Panc1 (cell line): Measurements from ENCODE around the gene ARL5C. TPM values are rescaled to one million over a fixed set of nuclear protein-coding genes. Genes with fewer than 3 reads are reported as not detected.

Experiments used
- ATAC-seq: fragments of 200-7000 bp; cut with Tn5 transposase; 2 replicates; pipeline ENCODE4 v1.9.1; 2020; ENCODE audit warnings: mild to moderate bottlenecking, moderate library complexity
- BruUV-seq: library from RNA; stranded (reverse); fragments of 400-500 nt; replicated peaks from 2 replicates; lab custom pipeline; 2021; lab: Mats Ljungman, UMichigan
- CTCF ChIA-PET: fragments of 300-600 bp; sonication (Branson Sonifier 250); formaldehyde crosslinking; loops from one replicate; lab custom pipeline; 2022; ENCODE audit warnings: antibody characterized with exemption; lab: Charles Lee
- POLR2A ChIA-PET: fragments of 300-600 bp; sonication (Branson Sonifier 250); formaldehyde crosslinking; loops from one replicate; lab custom pipeline; 2022; ENCODE audit warnings: antibody characterized with exemption; lab: Charles Lee
- DNase-seq: peaks from one replicate; pipeline ENCODE4 v3.0.0-alpha.2; 2010; ENCODE audit warnings: low read depth, low spot score
- H3K27ac ChIP-seq: 2 replicates; pipeline ENCODE4 v1.5.1; 2011; ENCODE audit warnings: mild to moderate bottlenecking, low read length, inconsistent platforms
- H3K27me3 ChIP-seq: fragments of 200-500 bp; sonication (Bioruptor generic); 2 replicates; pipeline ENCODE4 v1.6.0; 2014; ENCODE audit warnings: low read length, inconsistent platforms; ENCODE audit not compliant: control insufficient read depth, insufficient read depth
- H3K36me3 ChIP-seq: fragments of 200-500 bp; sonication (Bioruptor generic); 2 replicates; pipeline ENCODE4 v1.5.1; 2014; ENCODE audit warnings: inconsistent platforms, mild to moderate bottlenecking, low read length, moderate library complexity; ENCODE audit not compliant: control insufficient read depth, insufficient read depth
- H3K4me1 ChIP-seq: 2 replicates; pipeline ENCODE4 v1.5.1; 2011; ENCODE audit warnings: inconsistent platforms, mild to moderate bottlenecking, low read length, moderate library complexity; ENCODE audit not compliant: control insufficient read depth, insufficient read depth
- H3K4me3 ChIP-seq, 2 experiments: 2 replicates each; pipeline ENCODE4 v1.5.1; 2011 to 2012; ENCODE audit warnings: low read depth in 2 of 2, low read length in 2 of 2, mild to moderate bottlenecking in 2 of 2, inconsistent platforms in 1 of 2, moderate library complexity in 1 of 2
- H3K9me3 ChIP-seq: fragments of 200-500 bp; sonication (Bioruptor generic); 2 replicates; pipeline ENCODE4 v1.5.1; 2014; ENCODE audit warnings: low read depth, mild to moderate bottlenecking, inconsistent platforms, low read length, moderate library complexity; ENCODE audit not compliant: control insufficient read depth, insufficient read depth
- CTCF ChIP-seq: fragments of 450-650 bp; IDR thresholded peaks from 2 replicates; pipeline ENCODE4 v1.5.1; 2017; ENCODE audit warnings: mild to moderate bottlenecking
- POLR2AphosphoS5 ChIP-seq: IDR thresholded peaks from 2 replicates; pipeline ENCODE4 v1.6.1; 2012; ENCODE audit warnings: mild to moderate bottlenecking, low read depth, low read length, moderate library complexity
- REST ChIP-seq, 2 experiments: IDR thresholded peaks; 2 replicates each; pipeline ENCODE4 v1.6.1; 2011 to 2012; ENCODE audit warnings: low read depth in 2 of 2, control low read depth in 1 of 2, low read length in 1 of 2, mild to moderate bottlenecking in 1 of 2, moderate library complexity in 1 of 2; ENCODE audit not compliant: insufficient read depth in 1 of 2
- SIN3A ChIP-seq: IDR thresholded peaks from 2 replicates; pipeline ENCODE4 v1.6.1; 2012; ENCODE audit warnings: low read depth, mild to moderate bottlenecking, low read length, moderate library complexity, borderline replicate concordance; ENCODE audit not compliant: insufficient read depth
- TCF7L2 ChIP-seq: IDR thresholded peaks from 2 replicates; pipeline ENCODE4 v1.6.1; 2011; ENCODE audit warnings: mild to moderate bottlenecking, low read depth, low read length, inconsistent platforms
- in situ Hi-C: cut with HindIII; loops from 2 replicates; pipeline ENCODE4 v1.10.0; 2016; ENCODE audit warnings: low sequenced_read_pairs, low pct_unique_long_range_greater_than_20kb
- intact Hi-C: fragments of 100-400 bp; cut with micrococcal nuclease; formaldehyde crosslinking; loops from one replicate; pipeline ENCODE4 v1.10.0; 2022; ENCODE audit not compliant: unreplicated experiment
- total RNA-seq: library from RNA; stranded (reverse); gene quantifications from one replicate; pipeline ENCODE4 v1.2.1, GENCODE V29; 2021; ENCODE audit not compliant: unreplicated experiment

Gene ARL5C
- total RNA-seq, 1 experiment from 2014 or later = not detected

GRCh38 chr17:39145143-39145542 lies 20.8 kb downstream of the ARL5C start:
- H3K4me1 ChIP-seq = no peaks in the 10 kb centered on the region
- no peaks in the 10 kb centered on the region for H3K36me3 ChIP-seq
- H3K4me3 ChIP-seq = no peak overlapping the region
- no TSS peak for BruUV-seq
- CTCF ChIA-PET = interaction anchor here (0.7 kb wide), 1 partner anchor 72 kb away, joined by 3 read pairs; no protein-coding TSS in a partner anchor
- in situ Hi-C loops = no loop called here
- H3K9me3 ChIP-seq = no peaks in the 10 kb centered on the region
- no peak for ATAC-seq
- TF ChIP-seq REST (IDR thresholded peaks at IDR 0.05; ENCODE audit: insufficient read depth in 1 of 2, low read depth in 2 of 2, low read length in 1 of 2) = no peak
- no peak for TF ChIP-seq SIN3A
- TF ChIP-seq CTCF = no peak
- TF ChIP-seq TCF7L2 = no peak
- no peak for TF ChIP-seq POLR2AphosphoS5
- POLR2A ChIA-PET = no interaction called here
- no peak overlapping the region for H3K27ac ChIP-seq
- no peak for DNase-seq
- H3K27me3 ChIP-seq = no peaks in the 10 kb centered on the region
- intact Hi-C loops = no loop called here

- H3K4me3 ChIP-seq = no peak overlapping the region
- in situ Hi-C loops = no loop called here
- no peaks in the 10 kb centered on the region for H3K27me3 ChIP-seq
- DNase-seq (no peak), ATAC-seq (no peak)
- CTCF ChIA-PET = no interaction called here
- H3K4me1 ChIP-seq = no peaks in the 10 kb centered on the region
- TF ChIP-seq POLR2AphosphoS5 (no peak), SIN3A (no peak), TCF7L2 (no peak), CTCF (no peak), REST (IDR thresholded peaks at IDR 0.05; ENCODE audit: insufficient read depth in 1 of 2, low read depth in 2 of 2, low read length in 1 of 2) (no peak)
- POLR2A ChIA-PET = no interaction called here
- no TSS peak for BruUV-seq
- no peak overlapping the region for H3K27ac ChIP-seq
- intact Hi-C loops = no loop called here
- H3K36me3 ChIP-seq = no peaks in the 10 kb centered on the region
- H3K9me3 ChIP-seq = no peaks in the 10 kb centered on the region
Measured at GRCh38 chr17:39144416-39144840, 21.5 kb downstream of the ARL5C start.
